ENCODE results near the gene DPP6. TPM values are rescaled to one million over a fixed set of nuclear protein-coding genes. Genes with fewer than 3 reads are reported as not detected.

The DPP6 gene
- total and polyA plus RNA-seq, 5 donors from 2014 or later, result not detected

DNA sequence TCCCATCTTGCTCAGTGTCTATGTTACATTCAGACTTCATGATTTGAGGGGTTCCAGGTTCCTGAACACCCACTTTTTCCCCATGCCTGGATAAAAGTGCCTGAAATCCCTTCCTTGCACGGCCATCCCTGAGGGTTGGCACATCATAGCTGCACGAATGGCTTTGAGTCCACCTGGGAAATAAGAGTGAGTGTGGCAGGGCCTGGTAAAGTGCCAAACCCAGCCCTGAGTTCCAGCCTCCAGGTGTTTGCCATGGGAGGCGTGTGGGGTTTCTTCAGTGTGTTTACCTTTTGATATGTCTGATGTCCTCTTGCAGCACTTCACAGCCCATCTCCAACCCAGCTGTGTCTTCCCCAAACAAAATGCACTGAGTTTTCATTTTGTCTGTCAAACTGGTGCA is 805.0 kb downstream of the DPP6 start:
- H3K36me3 ChIP-seq (ENCODE audit: control insufficient read depth, insufficient read depth, low read length), result no peaks in the 10 kb centered on the region
- Mint-ChIP-seq H3K9me3 (peaks cover 0 to 2% (median 0%) of the 10 kb centered on the region in 7 donors), H3K4me1 (no peaks in the 10 kb centered on the region), H3K27ac (no peak overlapping the region), H3K27me3 (no peaks in the 10 kb centered on the region), H3K36me3 (no peaks in the 10 kb centered on the region), H3K4me3 (no peak overlapping the region)
- no peak overlapping the region for H3K4me3 ChIP-seq (ENCODE audit: low read depth, low read length)
- DNase-seq, result no peak
- H3K27me3 ChIP-seq (ENCODE audit: control insufficient read depth, insufficient read depth, low read length), result no peaks in the 10 kb centered on the region
- no peaks in the 10 kb centered on the region for H3K4me1 ChIP-seq (ENCODE audit: control insufficient read depth, insufficient read depth, low read length, poor library complexity, severe bottlenecking)
- no peaks in the 10 kb centered on the region for H3K9me3 ChIP-seq (ENCODE audit: control insufficient read depth in 2 of 2, low read length in 2 of 2)
- no peak overlapping the region for H3K27ac ChIP-seq (ENCODE audit: insufficient read depth, low read length, poor library complexity, severe bottlenecking)
- ATAC-seq (ENCODE audit: low read depth in 2 of 2), result no peak

DNA sequence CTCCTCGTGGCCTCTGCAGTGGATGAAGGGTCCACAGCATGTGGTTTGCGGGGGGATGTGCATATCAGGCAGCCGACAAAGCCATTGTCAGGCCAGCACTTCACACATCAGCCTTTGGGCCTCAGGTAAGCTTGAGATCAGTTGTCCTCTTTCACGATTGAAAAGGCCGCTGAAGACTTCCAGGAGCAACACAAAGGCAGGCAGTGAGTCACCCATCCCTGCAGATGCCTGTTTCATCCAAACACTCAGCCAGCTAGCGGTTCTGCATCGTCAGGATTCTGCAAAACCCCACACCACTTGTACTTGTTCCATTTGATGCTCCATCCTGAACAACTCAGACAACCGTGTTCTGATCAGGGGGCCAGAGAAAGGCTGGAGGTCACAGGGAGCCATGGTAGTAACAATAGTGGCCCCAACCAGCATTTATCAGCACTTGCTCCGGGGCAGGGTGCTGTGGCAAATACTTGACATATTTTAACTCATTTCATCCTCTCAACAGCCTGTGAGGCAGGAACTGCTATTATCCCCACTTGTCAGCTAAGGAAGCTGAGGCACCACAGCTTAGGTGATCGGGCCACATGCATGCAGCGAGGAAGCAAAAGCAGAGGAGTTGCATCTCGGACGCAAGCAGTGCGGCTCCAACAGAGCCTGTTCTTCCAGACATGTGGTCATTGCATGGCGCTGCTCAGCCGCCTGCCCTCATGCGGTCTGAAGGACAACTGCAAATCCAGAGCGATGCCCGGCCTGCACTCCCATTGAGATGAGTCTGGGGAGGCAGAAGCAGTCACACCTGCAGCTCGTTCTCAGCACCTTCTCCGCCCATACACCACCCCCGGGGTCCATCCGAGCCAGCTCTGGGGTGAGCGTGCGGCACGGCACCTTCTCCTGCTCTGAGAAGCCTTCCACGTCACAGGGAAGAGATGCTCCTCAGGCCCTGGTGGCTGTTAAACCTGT is 805.8 kb downstream of the DPP6 start:
- H3K27me3 ChIP-seq (ENCODE audit: control insufficient read depth, insufficient read depth, low read length), result no peaks in the 10 kb centered on the region
- DNase-seq (no peak), ATAC-seq (ENCODE audit: low read depth in 2 of 2) (no peak)
- no peak overlapping the region for H3K27ac ChIP-seq (ENCODE audit: insufficient read depth, low read length, poor library complexity, severe bottlenecking)
- H3K36me3 Mint-ChIP-seq, result no peaks in the 10 kb centered on the region
- no peaks in the 10 kb centered on the region for H3K9me3 ChIP-seq (ENCODE audit: control insufficient read depth in 2 of 2, low read length in 2 of 2)
- no peaks in the 10 kb centered on the region for H3K9me3 Mint-ChIP-seq
- H3K36me3 ChIP-seq (ENCODE audit: control insufficient read depth, insufficient read depth, low read length), result no peaks in the 10 kb centered on the region
- no peak overlapping the region for H3K4me3 ChIP-seq (ENCODE audit: low read depth, low read length)
- no peaks in the 10 kb centered on the region for H3K4me1 ChIP-seq (ENCODE audit: control insufficient read depth, insufficient read depth, low read length, poor library complexity, severe bottlenecking)
- H3K4me1 Mint-ChIP-seq, result no peaks in the 10 kb centered on the region
- no peaks in the 10 kb centered on the region for H3K27me3 Mint-ChIP-seq
- H3K27ac Mint-ChIP-seq, result no peak overlapping the region
- H3K4me3 Mint-ChIP-seq, result no peak overlapping the region

DNA sequence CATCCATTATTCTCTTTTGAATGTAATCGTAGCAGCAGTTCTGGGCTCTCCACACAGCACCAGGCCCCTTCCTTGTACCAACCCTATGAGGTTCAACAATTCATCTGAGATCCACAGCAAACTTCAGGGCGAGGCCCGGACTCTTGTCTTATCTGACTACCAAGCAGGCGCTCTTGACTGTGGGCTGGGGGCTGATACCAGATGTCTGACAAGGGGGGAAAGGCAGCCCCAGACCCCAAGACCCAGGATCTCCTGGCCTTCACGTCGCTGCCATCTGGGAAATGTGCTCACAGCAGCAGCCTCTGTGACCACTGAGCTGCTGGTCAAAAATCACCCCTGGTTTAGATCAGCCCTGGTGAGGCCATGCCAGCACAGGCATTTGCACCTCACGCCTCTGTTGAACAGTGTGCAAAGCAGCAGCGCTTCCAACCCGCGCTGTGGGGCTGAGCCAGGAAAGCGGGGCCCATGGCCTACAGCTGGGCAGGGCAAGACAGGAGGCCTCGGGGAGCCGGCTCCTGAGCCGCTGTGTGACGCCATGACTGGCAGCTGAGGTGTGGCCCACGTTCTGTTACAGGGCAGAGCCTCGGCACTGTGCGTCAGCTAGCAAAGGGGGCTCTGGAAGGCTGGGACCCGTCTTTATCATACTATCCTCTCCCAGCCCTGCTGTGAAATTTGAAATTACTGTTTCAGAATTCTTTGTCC is 806.8 kb downstream of the DPP6 start:
- Mint-ChIP-seq H3K9me3 (no peaks in the 10 kb centered on the region), H3K36me3 (no peaks in the 10 kb centered on the region), H3K27ac (no peak overlapping the region), H3K27me3 (no peaks in the 10 kb centered on the region), H3K4me3 (no peak overlapping the region), H3K4me1 (no peaks in the 10 kb centered on the region)
- ATAC-seq (ENCODE audit: low read depth in 2 of 2), result no peak
- no peaks in the 10 kb centered on the region for H3K36me3 ChIP-seq (ENCODE audit: control insufficient read depth, insufficient read depth, low read length)
- H3K27ac ChIP-seq (ENCODE audit: insufficient read depth, low read length, poor library complexity, severe bottlenecking), result no peak overlapping the region
- DNase-seq, result no peak
- H3K9me3 ChIP-seq (ENCODE audit: control insufficient read depth in 2 of 2, low read length in 2 of 2), result no peaks in the 10 kb centered on the region
- H3K4me1 ChIP-seq (ENCODE audit: control insufficient read depth, insufficient read depth, low read length, poor library complexity, severe bottlenecking), result no peaks in the 10 kb centered on the region
- H3K27me3 ChIP-seq (ENCODE audit: control insufficient read depth, insufficient read depth, low read length), result no peaks in the 10 kb centered on the region
- no peak overlapping the region for H3K4me3 ChIP-seq (ENCODE audit: low read depth, low read length)

DNA sequence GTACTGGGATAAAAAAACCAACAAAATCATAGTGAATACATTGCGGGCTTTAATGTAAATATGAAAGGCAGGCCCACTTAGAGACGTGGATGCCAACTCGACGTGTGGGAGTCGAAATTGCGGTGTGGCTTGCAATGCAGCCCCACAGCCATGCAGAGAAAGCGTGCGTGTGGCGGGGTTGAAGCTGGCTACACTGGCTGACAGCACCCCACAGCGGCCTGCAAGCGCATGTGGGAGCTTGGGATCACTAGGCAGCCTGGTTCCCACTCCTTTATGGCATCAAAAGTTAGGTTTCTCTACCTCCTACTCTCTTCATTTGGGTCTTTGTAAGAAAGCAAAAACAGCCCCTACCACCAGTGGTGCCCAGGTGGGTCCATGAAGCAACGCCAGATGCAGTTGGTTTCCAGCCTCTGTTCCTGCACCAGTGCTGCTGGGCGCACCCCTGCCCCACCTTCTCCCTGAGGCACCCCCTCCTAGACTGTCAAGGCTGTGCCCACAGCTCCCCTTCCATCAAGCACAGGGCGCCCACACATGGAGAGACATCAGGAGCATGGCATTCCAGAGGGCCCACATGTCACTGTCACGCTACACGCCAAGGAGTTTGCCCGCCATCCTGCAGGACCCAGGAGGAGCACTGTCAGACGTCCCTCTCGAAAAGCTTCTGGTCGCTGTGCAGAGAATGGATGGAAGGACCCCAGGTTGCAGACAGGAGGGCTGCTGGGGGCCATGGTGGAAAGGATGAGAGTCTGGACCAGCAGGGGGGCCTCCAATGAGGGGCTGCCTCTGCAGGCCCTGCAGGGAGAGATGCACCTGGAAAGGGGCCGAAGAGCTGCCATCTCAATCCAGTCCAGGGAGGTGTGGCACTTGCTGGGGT is 807.8 kb downstream of the DPP6 start:
- H3K9me3 Mint-ChIP-seq, result no peaks in the 10 kb centered on the region
- no peaks in the 10 kb centered on the region for H3K36me3 Mint-ChIP-seq
- Histone ChIP-seq H3K4me3 (ENCODE audit: low read depth, low read length) (no peak overlapping the region), H3K27ac (ENCODE audit: insufficient read depth, low read length, poor library complexity, severe bottlenecking) (no peak overlapping the region), H3K9me3 (ENCODE audit: control insufficient read depth in 2 of 2, low read length in 2 of 2) (no peaks in the 10 kb centered on the region), H3K36me3 (ENCODE audit: control insufficient read depth, insufficient read depth, low read length) (no peaks in the 10 kb centered on the region), H3K27me3 (ENCODE audit: control insufficient read depth, insufficient read depth, low read length) (no peaks in the 10 kb centered on the region), H3K4me1 (ENCODE audit: control insufficient read depth, insufficient read depth, low read length, poor library complexity, severe bottlenecking) (no peaks in the 10 kb centered on the region)
- no peak overlapping the region for H3K27ac Mint-ChIP-seq
- no peak for ATAC-seq (ENCODE audit: low read depth in 2 of 2)
- DNase-seq, result no peak
- H3K4me3 Mint-ChIP-seq, result no peak overlapping the region
- peaks cover 5% of the 10 kb centered on the region for H3K27me3 Mint-ChIP-seq
- H3K4me1 Mint-ChIP-seq, result no peaks in the 10 kb centered on the region

DNA sequence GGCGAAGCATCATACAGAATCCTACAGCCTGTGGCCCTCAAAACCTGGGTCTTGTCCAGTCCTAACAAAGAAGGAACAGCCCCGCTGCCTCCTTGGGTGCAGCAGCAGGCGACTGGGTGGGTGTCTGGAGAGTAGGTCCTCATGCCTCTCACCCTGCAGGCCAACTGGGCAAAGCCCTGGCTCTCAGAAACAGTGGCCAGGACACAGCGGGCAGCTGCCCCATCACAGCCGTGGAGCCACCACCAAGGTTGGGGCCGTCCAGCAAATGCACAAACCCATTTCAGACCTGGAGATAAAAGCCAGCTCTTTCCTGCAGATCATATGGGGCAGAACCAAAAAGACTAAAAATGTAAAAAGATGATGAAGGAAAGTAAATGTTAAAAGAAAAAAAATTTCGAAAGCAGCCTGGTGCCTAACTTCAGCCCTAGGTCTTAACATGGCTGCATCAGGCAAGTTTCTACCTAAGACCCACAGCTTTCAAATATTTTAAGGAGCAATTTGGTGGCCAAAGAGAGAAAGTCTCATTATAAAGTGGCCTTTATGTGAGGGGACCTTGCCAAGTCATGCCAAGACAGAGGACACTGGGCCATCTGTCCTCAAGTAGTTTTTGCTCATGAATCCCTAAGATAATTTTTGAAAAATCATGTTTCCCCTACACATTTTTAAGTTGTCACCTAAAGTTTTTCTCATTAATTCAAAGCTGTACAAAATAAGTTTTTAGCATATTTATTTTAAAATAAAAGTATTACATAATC is 808.6 kb downstream of the DPP6 start:
- no peaks in the 10 kb centered on the region for H3K9me3 Mint-ChIP-seq
- Histone ChIP-seq H3K4me1 (ENCODE audit: control insufficient read depth, insufficient read depth, low read length, poor library complexity, severe bottlenecking) (no peaks in the 10 kb centered on the region), H3K4me3 (ENCODE audit: low read depth, low read length) (no peak overlapping the region), H3K36me3 (ENCODE audit: control insufficient read depth, insufficient read depth, low read length) (no peaks in the 10 kb centered on the region), H3K27ac (ENCODE audit: insufficient read depth, low read length, poor library complexity, severe bottlenecking) (no peak overlapping the region), H3K9me3 (ENCODE audit: control insufficient read depth in 2 of 2, low read length in 2 of 2) (no peaks in the 10 kb centered on the region), H3K27me3 (ENCODE audit: control insufficient read depth, insufficient read depth, low read length) (no peaks in the 10 kb centered on the region)
- H3K36me3 Mint-ChIP-seq, result no peaks in the 10 kb centered on the region
- H3K4me1 Mint-ChIP-seq, result no peaks in the 10 kb centered on the region
- H3K4me3 Mint-ChIP-seq, result no peak overlapping the region
- H3K27me3 Mint-ChIP-seq, result peaks cover 8% of the 10 kb centered on the region
- no peak overlapping the region for H3K27ac Mint-ChIP-seq
- ATAC-seq (ENCODE audit: low read depth in 2 of 2) (peak in 1 of 2 donors; percentile 14), DNase-seq (no peak)

DNA sequence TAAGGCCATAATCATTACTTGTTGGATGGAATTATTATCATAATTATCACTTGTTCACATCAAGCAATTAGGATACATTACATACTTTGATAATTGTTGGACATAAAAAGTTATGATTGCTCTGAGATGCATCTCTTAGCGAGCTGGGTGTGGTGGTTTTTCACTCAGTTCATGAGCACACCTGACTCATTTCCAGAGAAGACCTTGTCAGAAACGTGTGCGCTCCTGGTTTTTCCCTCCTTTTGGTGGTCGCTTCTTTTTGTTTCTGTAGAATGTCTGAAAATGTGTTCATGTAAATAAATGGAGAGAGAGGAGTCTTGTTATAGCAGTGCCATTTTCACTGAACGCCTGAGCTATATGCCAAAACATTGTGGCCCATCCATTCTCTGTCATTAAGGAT is 809.4 kb downstream of the DPP6 start:
- Histone ChIP-seq H3K27ac (ENCODE audit: insufficient read depth, low read length, poor library complexity, severe bottlenecking) (no peak overlapping the region), H3K36me3 (ENCODE audit: control insufficient read depth, insufficient read depth, low read length) (no peaks in the 10 kb centered on the region), H3K4me3 (ENCODE audit: low read depth, low read length) (no peak overlapping the region), H3K9me3 (ENCODE audit: control insufficient read depth in 2 of 2, low read length in 2 of 2) (no peaks in the 10 kb centered on the region), H3K4me1 (ENCODE audit: control insufficient read depth, insufficient read depth, low read length, poor library complexity, severe bottlenecking) (no peaks in the 10 kb centered on the region), H3K27me3 (ENCODE audit: control insufficient read depth, insufficient read depth, low read length) (no peaks in the 10 kb centered on the region)
- Mint-ChIP-seq H3K4me1 (no peaks in the 10 kb centered on the region), H3K9me3 (no peaks in the 10 kb centered on the region), H3K27ac (peak overlapping the region in 1 of 3 donors; percentile 22), H3K27me3 (peaks cover 8% of the 10 kb centered on the region), H3K36me3 (no peaks in the 10 kb centered on the region), H3K4me3 (no peak overlapping the region)
- ATAC-seq (ENCODE audit: low read depth in 2 of 2) (no peak), DNase-seq (no peak)

DNA sequence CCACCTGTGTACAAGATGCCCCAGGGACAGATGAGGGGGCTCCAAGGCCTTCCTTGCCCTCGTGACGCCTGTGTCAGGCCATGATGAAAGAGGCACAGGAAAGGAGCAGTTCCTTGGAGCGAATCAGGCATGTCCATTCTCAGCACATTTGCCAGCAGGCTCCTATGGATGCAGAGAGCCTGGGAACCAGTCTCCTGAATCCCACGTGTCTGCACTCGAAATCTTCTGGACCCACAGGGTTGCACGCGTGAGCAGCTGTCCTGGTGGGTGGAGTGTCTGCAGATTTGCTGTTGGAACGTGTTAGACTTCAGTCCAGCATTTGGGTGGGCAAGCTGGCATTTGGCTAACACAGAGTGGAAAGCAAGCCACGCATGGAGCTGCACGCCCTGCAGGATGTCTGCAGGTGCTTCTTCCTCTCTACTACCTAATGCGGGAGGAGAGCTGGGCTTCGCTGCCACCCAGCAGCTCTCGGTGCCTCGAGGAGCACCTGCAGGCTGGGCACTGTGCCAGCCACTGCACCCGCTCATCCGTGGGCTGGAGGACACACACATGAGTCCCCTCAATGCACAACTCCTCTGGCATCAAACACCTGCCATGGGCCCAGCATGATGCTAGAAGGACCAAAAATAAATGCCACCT is 810.1 kb downstream of the DPP6 start:
- no peak overlapping the region for H3K4me3 ChIP-seq (ENCODE audit: low read depth, low read length)
- H3K36me3 Mint-ChIP-seq, result no peaks in the 10 kb centered on the region
- no peaks in the 10 kb centered on the region for H3K9me3 Mint-ChIP-seq
- ATAC-seq (ENCODE audit: low read depth in 2 of 2) (no peak), DNase-seq (no peak)
- H3K9me3 ChIP-seq (ENCODE audit: control insufficient read depth in 2 of 2, low read length in 2 of 2), result no peaks in the 10 kb centered on the region
- no peaks in the 10 kb centered on the region for H3K27me3 ChIP-seq (ENCODE audit: control insufficient read depth, insufficient read depth, low read length)
- H3K4me1 Mint-ChIP-seq, result no peaks in the 10 kb centered on the region
- peaks cover 8% of the 10 kb centered on the region for H3K27me3 Mint-ChIP-seq
- H3K27ac Mint-ChIP-seq, result no peak overlapping the region
- no peak overlapping the region for H3K27ac ChIP-seq (ENCODE audit: insufficient read depth, low read length, poor library complexity, severe bottlenecking)
- H3K4me1 ChIP-seq (ENCODE audit: control insufficient read depth, insufficient read depth, low read length, poor library complexity, severe bottlenecking), result no peaks in the 10 kb centered on the region
- no peak overlapping the region for H3K4me3 Mint-ChIP-seq
- no peaks in the 10 kb centered on the region for H3K36me3 ChIP-seq (ENCODE audit: control insufficient read depth, insufficient read depth, low read length)
